DOHH2 (cell line): Measurements from ENCODE around the gene SCAMP1.

Experiments used
- EZH2phosphoT487 ChIP-seq: fragments of 200-600 bp; sonication (generic); IDR thresholded peaks from 2 replicates; pipeline ENCODE4 v1.6.1; 2017; ENCODE audit warnings: borderline replicate concordance, mild to moderate bottlenecking, antibody characterized with exemption, low read length, moderate library complexity, mixed read lengths
- TF ChIP-seq, protein P1 (sequence below): fragments of 200-600 bp; sonication (generic); IDR thresholded peaks from one replicate; pipeline ENCODE4 v1.5.1; 2014; ENCODE audit warnings: antibody characterized with exemption, mild to moderate bottlenecking, low read depth, low read length; ENCODE audit not compliant: poor library complexity, severe bottlenecking

DNA sequence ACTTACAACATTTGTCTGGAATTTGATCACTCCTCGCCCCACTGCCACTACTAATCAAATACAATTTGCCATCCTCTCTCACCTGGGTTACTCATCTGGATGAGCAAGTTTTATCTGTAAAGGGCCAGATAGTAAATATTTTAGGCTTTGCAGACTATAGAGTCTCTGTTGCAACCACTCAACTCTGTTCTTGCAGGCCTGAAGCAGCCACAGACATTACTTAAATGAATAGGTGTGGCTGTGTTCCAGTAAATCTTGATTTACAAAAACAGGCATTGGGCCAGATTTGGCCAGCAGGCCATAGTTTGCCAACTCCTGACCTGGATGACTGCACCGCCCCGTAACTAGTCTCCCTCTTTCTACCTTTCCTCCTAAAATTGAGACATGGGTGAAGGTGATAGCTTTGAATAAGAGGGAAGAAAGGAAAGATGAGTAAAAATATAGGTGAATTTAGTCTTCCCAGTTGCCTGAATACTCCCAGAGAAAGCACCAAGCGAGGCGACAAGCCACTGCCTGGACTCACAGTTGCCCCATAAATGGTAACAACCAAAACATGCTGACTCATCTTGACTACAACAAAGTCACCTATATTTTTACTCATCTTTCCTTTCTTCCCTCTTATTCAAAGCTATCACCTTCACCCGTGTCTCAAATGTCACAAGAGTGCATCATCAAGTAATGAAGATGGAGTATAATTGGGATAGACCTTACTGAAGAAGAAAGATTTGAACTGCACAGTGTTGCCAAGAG lies 32.5 kb upstream of the SCAMP1 start:
- TF ChIP-seq, protein P1, sequence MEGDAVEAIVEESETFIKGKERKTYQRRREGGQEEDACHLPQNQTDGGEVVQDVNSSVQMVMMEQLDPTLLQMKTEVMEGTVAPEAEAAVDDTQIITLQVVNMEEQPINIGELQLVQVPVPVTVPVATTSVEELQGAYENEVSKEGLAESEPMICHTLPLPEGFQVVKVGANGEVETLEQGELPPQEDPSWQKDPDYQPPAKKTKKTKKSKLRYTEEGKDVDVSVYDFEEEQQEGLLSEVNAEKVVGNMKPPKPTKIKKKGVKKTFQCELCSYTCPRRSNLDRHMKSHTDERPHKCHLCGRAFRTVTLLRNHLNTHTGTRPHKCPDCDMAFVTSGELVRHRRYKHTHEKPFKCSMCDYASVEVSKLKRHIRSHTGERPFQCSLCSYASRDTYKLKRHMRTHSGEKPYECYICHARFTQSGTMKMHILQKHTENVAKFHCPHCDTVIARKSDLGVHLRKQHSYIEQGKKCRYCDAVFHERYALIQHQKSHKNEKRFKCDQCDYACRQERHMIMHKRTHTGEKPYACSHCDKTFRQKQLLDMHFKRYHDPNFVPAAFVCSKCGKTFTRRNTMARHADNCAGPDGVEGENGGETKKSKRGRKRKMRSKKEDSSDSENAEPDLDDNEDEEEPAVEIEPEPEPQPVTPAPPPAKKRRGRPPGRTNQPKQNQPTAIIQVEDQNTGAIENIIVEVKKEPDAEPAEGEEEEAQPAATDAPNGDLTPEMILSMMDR = no peak
- no peak for TF ChIP-seq EZH2phosphoT487
